Measurements from ENCODE around the gene ZNF362.

Gene ZNF362

GRCh38 chr1:33257207-33257771 lies 997 bp downstream of the ZNF362 start:
- no peak for TF ChIP-seq CTCF (IDR thresholded peaks at IDR 0.05)

GRCh38 chr1:33257772-33258712 lies 1.8 kb downstream of the ZNF362 start:
- TF ChIP-seq CTCF (IDR thresholded peaks at IDR 0.05) = no peak

- TF ChIP-seq CTCF (IDR thresholded peaks at IDR 0.05) = no peak
Observed at GRCh38 chr1:33258788-33259274, 2.5 kb downstream of the ZNF362 start.

GRCh38 chr1:33259879-33260278 lies 3.6 kb downstream of the ZNF362 start:
- TF ChIP-seq CTCF (IDR thresholded peaks at IDR 0.05) = no peak

GRCh38 chr1:33260439-33260838 lies 4.1 kb downstream of the ZNF362 start:
- TF ChIP-seq CTCF (IDR thresholded peaks at IDR 0.05) = no peak

GRCh38 chr1:33261344-33261743 lies 5.1 kb downstream of the ZNF362 start:
- TF ChIP-seq CTCF (IDR thresholded peaks at IDR 0.05) = no peak

GRCh38 chr1:33263890-33264504 lies 7.7 kb downstream of the ZNF362 start:
- no peak for TF ChIP-seq CTCF (IDR thresholded peaks at IDR 0.05)
